Liver (tissue), 9 donors: ENCODE measurements around the gene CCDC187. TPM values are rescaled to one million over a fixed set of nuclear protein-coding genes. Genes with fewer than 3 reads are reported as not detected.

ENCODE experiments used
- DNase-seq: peaks from one replicate; pipeline ENCODE4 v3.0.0-alpha.2; 2017; ENCODE audit warnings: low spot score
- H3K27ac ChIP-seq, 2 donors: one replicate each; pipeline ENCODE4 v1.7.0; 2013; ENCODE audit warnings: inconsistent platforms in 2 of 2, low read length in 2 of 2, control low read depth in 1 of 2, low read depth in 1 of 2, mild to moderate bottlenecking in 1 of 2
- H3K27me3 ChIP-seq, 4 donors: one replicate each; pipeline versions ENCODE4 v1.6.1 to v1.7.0; 2013; ENCODE audit warnings: low read length in 3 of 4, inconsistent platforms in 1 of 4, mild to moderate bottlenecking in 1 of 4, moderate library complexity in 1 of 4; ENCODE audit not compliant: control insufficient read depth in 4 of 4, insufficient read depth in 4 of 4
- H3K36me3 ChIP-seq, 4 donors: one replicate each; pipeline versions ENCODE4 v1.6.1 to v1.7.0; 2013; ENCODE audit warnings: low read length in 3 of 4, mild to moderate bottlenecking in 3 of 4, low read depth in 1 of 4, moderate library complexity in 1 of 4; ENCODE audit not compliant: control insufficient read depth in 4 of 4, insufficient read depth in 3 of 4
- H3K4me1 ChIP-seq, 4 donors: one replicate each; pipeline versions ENCODE4 v1.6.1 to v1.7.0; 2013; ENCODE audit warnings: low read length in 3 of 4, mild to moderate bottlenecking in 3 of 4, moderate library complexity in 1 of 4; ENCODE audit not compliant: control insufficient read depth in 4 of 4, insufficient read depth in 4 of 4
- H3K4me3 ChIP-seq, 3 donors: one replicate each; pipeline versions ENCODE4 v1.6.1 to v1.7.0; 2013; ENCODE audit warnings: low read length in 3 of 3, control low read depth in 1 of 3, low read depth in 1 of 3, mild to moderate bottlenecking in 1 of 3
- H3K9ac ChIP-seq, 2 donors: one replicate each; pipeline ENCODE4 v1.7.0; 2013; ENCODE audit warnings: low read length in 2 of 2, mild to moderate bottlenecking in 2 of 2, moderate library complexity in 2 of 2, control low read depth in 1 of 2, low read depth in 1 of 2
- H3K9me3 ChIP-seq, 4 donors: one replicate each; pipeline versions ENCODE4 v1.6.1 to v1.7.0; 2013; ENCODE audit warnings: low read length in 3 of 4; ENCODE audit not compliant: control insufficient read depth in 4 of 4
- EGR1 ChIP-seq, 2 donors: IDR thresholded peaks; 2 replicates each; pipeline ENCODE4 v1.6.1; 2016 to 2018; ENCODE audit warnings: antibody characterized with exemption in 2 of 2, low read depth in 2 of 2
- FOXA1 ChIP-seq: IDR thresholded peaks from 2 replicates; pipeline ENCODE4 v1.6.1; 2016; ENCODE audit warnings: antibody characterized with exemption
- FOXA2 ChIP-seq: IDR thresholded peaks from 2 replicates; pipeline ENCODE4 v1.6.1; 2016; ENCODE audit warnings: antibody characterized with exemption
- GABPA ChIP-seq, 2 donors: IDR thresholded peaks in 1 of 2; conservative IDR thresholded peaks in 1 of 2; 2 replicates each; pipeline ENCODE4 v1.6.1; 2016; ENCODE audit warnings: antibody characterized with exemption in 2 of 2, mild to moderate bottlenecking in 1 of 2, moderate library complexity in 1 of 2
- HNF4A ChIP-seq, 2 donors: conservative IDR thresholded peaks; 2 replicates each; pipeline ENCODE4 v1.6.1; 2016; ENCODE audit warnings: antibody characterized with exemption in 2 of 2, mild to moderate bottlenecking in 2 of 2
- HNF4G ChIP-seq: IDR thresholded peaks from 2 replicates; pipeline ENCODE4 v1.6.1; 2016; ENCODE audit warnings: antibody characterized with exemption
- JUND ChIP-seq, 2 donors: IDR thresholded peaks; 2 replicates each; pipeline ENCODE4 v1.6.1; 2016; ENCODE audit warnings: antibody characterized with exemption in 2 of 2
- NR2F2 ChIP-seq: IDR thresholded peaks from 2 replicates; pipeline ENCODE4 v1.6.1; 2016; ENCODE audit warnings: antibody characterized with exemption
- RAD21 ChIP-seq, 2 donors: IDR thresholded peaks; 2 replicates each; pipeline ENCODE4 v1.6.1; 2016; ENCODE audit warnings: antibody characterized with exemption in 2 of 2, mild to moderate bottlenecking in 2 of 2
- RXRA ChIP-seq, 2 donors: IDR thresholded peaks; 2 replicates each; pipeline ENCODE4 v1.6.1; 2017 to 2018; ENCODE audit warnings: antibody characterized with exemption in 2 of 2, mild to moderate bottlenecking in 1 of 2
- SP1 ChIP-seq: IDR thresholded peaks from 2 replicates; pipeline ENCODE4 v1.6.1; 2018; ENCODE audit warnings: antibody characterized with exemption, mild to moderate bottlenecking
- TAF1 ChIP-seq: conservative IDR thresholded peaks from 2 replicates; pipeline ENCODE4 v1.6.1; 2016; ENCODE audit warnings: antibody characterized with exemption, mild to moderate bottlenecking
- YY1 ChIP-seq: IDR thresholded peaks from 2 replicates; pipeline ENCODE4 v1.6.1; 2016; ENCODE audit warnings: antibody characterized with exemption, mild to moderate bottlenecking
- WGBS: extraction: QIAGEN DNeasy Blood & Tissue Kit; methylation state at CpG from one replicate; pipeline ENCODE4 v1.1.7; 2013; 5-methylcytosine and 5-hydroxymethylcytosine counted together
- polyA plus RNA-seq, 2 donors: library from polyadenylated mRNA; stranded (reverse) in 1 of 2; unstranded in 1 of 2; fragments of 200-250 nt in 1 of 2; fragments of >200 nt in 1 of 2; fragmentation: Nextera tagmentation in 1 of 2; extraction: Ambion mirVana in 1 of 2; gene quantifications; one replicate each; pipeline versions ENCODE4 v1.2.1 to v1.2.3, GENCODE V29; 2013 to 2015
- total RNA-seq, 2 donors: library from RNA; depleted of rRNA; stranded (reverse); fragments of >200 nt; gene quantifications; one replicate each; pipeline ENCODE4 v1.2.3, GENCODE V29; 2014
- TF ChIP-seq, protein P1 (sequence below): fragments of 150-350 bp; IDR thresholded peaks from 2 replicates; pipeline ENCODE4 v1.5.1; 2017; ENCODE audit warnings: improper control_type of control experiment, low read depth, low read length; ENCODE audit not compliant: missing input control
- TF ChIP-seq, protein P2 (sequence below): IDR thresholded peaks from 2 replicates; pipeline ENCODE4 v1.6.1; 2016; ENCODE audit warnings: antibody characterized with exemption
- TF ChIP-seq, protein P3 (sequence below): IDR thresholded peaks from 2 replicates; pipeline ENCODE4 v1.6.1; 2016; ENCODE audit warnings: antibody characterized with exemption, mild to moderate bottlenecking
- TF ChIP-seq, protein P4 (sequence below): IDR thresholded peaks from 2 replicates; pipeline ENCODE4 v1.6.1; 2016; ENCODE audit warnings: antibody characterized with exemption
- TF ChIP-seq, protein P5 (sequence below): IDR thresholded peaks from 2 replicates; pipeline ENCODE4 v1.6.1; 2016; ENCODE audit warnings: antibody characterized with exemption
- donor health status: healthy.
- donor health status: healthy.
- donor health status: healthy.
- donor health status: healthy.
- donor health status: healthy.

The CCDC187 gene
- total and polyA plus RNA-seq, 4 donors, result 0.05 TPM; not detected in 3

DNA sequence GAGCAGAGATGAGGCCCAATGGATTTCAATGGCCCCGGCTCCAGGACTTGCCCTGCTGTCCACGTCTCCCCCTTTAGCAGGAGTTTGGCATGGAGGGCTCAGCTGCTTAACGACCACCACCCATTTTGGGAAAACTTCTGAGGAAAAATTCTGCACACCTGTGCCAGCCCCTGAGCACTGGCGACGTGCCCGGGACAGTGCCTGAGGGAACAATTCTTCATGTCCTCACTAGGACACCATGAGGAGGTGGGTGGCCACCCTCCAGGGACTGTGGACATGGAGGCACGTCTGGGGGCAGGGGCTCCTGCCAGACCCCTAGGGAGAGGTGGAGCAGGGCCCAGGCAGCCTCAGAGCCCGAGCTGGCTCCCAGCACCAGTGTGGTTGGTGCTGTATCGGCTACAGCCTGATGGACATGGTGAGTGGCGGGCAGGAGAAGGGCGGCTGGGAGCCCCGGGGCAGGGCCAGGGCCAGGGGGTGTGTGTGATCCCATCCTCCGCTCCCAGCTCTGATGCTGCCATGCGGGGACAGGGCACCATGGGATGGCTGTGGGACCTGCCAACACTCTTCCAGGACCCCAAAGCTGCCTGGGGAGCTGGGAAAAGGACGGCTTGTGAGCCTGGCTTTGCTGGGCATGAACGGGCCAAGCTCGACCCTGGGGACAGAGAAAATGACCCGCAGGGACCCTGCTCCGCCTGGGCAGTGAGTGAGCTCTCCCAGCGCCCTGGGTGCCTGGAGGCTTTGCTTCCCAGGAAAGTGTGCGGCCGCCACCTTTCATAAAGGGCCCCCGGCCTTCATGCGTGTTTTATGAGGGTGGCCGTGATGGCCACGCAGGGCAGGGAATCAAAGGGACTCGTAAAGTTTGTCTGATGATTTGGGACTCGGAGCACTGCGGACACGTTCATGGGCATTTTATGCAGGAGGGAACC, 54.7 kb downstream of the CCDC187 start:
- TF ChIP-seq, protein P1, sequence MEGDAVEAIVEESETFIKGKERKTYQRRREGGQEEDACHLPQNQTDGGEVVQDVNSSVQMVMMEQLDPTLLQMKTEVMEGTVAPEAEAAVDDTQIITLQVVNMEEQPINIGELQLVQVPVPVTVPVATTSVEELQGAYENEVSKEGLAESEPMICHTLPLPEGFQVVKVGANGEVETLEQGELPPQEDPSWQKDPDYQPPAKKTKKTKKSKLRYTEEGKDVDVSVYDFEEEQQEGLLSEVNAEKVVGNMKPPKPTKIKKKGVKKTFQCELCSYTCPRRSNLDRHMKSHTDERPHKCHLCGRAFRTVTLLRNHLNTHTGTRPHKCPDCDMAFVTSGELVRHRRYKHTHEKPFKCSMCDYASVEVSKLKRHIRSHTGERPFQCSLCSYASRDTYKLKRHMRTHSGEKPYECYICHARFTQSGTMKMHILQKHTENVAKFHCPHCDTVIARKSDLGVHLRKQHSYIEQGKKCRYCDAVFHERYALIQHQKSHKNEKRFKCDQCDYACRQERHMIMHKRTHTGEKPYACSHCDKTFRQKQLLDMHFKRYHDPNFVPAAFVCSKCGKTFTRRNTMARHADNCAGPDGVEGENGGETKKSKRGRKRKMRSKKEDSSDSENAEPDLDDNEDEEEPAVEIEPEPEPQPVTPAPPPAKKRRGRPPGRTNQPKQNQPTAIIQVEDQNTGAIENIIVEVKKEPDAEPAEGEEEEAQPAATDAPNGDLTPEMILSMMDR, result no peak
- TF ChIP-seq HNF4G (no peak), HNF4A (conservative IDR thresholded peaks at IDR 0.05) (no peak), NR2F2 (no peak), SP1 (no peak), GABPA (IDR thresholded peaks at IDR 0.05 in 1 of 2, conservative IDR thresholded peaks at IDR 0.05 in 1 of 2) (no peak), FOXA2 (no peak), FOXA1 (no peak), TAF1 (no peak), JUND (IDR thresholded peaks at IDR 0.05) (no peak), EGR1 (IDR thresholded peaks at IDR 0.05; ENCODE audit: low read depth in 2 of 2) (no peak), RXRA (IDR thresholded peaks at IDR 0.05) (no peak), YY1 (no peak), RAD21 (IDR thresholded peaks at IDR 0.05) (no peak)
- TF ChIP-seq, protein P2, sequence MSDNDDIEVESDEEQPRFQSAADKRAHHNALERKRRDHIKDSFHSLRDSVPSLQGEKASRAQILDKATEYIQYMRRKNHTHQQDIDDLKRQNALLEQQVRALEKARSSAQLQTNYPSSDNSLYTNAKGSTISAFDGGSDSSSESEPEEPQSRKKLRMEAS, result no peak
- TF ChIP-seq, protein P3, sequence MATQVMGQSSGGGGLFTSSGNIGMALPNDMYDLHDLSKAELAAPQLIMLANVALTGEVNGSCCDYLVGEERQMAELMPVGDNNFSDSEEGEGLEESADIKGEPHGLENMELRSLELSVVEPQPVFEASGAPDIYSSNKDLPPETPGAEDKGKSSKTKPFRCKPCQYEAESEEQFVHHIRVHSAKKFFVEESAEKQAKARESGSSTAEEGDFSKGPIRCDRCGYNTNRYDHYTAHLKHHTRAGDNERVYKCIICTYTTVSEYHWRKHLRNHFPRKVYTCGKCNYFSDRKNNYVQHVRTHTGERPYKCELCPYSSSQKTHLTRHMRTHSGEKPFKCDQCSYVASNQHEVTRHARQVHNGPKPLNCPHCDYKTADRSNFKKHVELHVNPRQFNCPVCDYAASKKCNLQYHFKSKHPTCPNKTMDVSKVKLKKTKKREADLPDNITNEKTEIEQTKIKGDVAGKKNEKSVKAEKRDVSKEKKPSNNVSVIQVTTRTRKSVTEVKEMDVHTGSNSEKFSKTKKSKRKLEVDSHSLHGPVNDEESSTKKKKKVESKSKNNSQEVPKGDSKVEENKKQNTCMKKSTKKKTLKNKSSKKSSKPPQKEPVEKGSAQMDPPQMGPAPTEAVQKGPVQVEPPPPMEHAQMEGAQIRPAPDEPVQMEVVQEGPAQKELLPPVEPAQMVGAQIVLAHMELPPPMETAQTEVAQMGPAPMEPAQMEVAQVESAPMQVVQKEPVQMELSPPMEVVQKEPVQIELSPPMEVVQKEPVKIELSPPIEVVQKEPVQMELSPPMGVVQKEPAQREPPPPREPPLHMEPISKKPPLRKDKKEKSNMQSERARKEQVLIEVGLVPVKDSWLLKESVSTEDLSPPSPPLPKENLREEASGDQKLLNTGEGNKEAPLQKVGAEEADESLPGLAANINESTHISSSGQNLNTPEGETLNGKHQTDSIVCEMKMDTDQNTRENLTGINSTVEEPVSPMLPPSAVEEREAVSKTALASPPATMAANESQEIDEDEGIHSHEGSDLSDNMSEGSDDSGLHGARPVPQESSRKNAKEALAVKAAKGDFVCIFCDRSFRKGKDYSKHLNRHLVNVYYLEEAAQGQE, result no peak
- TF ChIP-seq, protein P4, sequence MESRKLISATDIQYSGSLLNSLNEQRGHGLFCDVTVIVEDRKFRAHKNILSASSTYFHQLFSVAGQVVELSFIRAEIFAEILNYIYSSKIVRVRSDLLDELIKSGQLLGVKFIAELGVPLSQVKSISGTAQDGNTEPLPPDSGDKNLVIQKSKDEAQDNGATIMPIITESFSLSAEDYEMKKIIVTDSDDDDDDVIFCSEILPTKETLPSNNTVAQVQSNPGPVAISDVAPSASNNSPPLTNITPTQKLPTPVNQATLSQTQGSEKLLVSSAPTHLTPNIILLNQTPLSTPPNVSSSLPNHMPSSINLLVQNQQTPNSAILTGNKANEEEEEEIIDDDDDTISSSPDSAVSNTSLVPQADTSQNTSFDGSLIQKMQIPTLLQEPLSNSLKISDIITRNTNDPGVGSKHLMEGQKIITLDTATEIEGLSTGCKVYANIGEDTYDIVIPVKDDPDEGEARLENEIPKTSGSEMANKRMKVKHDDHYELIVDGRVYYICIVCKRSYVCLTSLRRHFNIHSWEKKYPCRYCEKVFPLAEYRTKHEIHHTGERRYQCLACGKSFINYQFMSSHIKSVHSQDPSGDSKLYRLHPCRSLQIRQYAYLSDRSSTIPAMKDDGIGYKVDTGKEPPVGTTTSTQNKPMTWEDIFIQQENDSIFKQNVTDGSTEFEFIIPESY, result no peak
- TF ChIP-seq, protein P5, sequence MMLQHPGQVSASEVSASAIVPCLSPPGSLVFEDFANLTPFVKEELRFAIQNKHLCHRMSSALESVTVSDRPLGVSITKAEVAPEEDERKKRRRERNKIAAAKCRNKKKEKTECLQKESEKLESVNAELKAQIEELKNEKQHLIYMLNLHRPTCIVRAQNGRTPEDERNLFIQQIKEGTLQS, result no peak
- Histone ChIP-seq H3K36me3 (no peaks in the 10 kb centered on the region), H3K4me3 (no peak overlapping the region), H3K4me1 (peaks cover 3 to 11% (median 9%) of the 10 kb centered on the region in 4 donors), H3K9ac (no peak overlapping the region), H3K27me3 (no peaks in the 10 kb centered on the region), H3K9me3 (no peaks in the 10 kb centered on the region), H3K27ac (no peak overlapping the region)
- DNase-seq, result no peak
- 84% methylated on average over 30 of the region's 30 CpGs for WGBS
